Measurements from ENCODE around the gene PAQR8. TPM values are rescaled to one million over a fixed set of nuclear protein-coding genes. Genes with fewer than 3 reads are reported as not detected.

The PAQR8 gene, protein sequence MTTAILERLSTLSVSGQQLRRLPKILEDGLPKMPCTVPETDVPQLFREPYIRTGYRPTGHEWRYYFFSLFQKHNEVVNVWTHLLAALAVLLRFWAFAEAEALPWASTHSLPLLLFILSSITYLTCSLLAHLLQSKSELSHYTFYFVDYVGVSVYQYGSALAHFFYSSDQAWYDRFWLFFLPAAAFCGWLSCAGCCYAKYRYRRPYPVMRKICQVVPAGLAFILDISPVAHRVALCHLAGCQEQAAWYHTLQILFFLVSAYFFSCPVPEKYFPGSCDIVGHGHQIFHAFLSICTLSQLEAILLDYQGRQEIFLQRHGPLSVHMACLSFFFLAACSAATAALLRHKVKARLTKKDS
- 3.8 and 4.7 TPM in 2 replicates for total RNA-seq

DNA sequence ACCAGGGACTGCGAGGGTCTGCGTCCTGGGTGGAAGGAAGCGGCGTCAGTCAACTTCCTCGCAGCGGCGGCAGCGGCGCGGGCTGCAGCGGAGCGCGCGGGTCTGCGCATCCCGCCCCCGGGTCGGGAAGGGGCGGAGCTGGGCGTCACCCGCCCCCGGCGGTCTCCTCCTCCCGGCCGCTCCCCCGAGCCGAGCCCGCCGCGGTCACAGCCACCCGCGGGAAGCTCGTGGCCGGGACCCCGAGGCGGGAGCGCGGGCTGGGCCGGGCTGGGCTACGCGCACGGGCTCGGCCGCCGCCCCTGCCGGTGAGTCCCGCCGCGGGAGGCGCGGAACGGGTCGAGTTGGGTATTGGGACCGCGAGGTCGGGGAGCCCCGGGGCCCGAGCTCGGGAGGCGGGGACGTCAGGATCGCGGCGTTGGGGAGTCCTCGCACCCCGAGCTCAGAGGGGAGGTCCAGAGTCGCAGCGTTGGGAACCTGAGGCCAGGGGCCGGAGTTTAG, at the start of gene PAQR8:
Gene PAQR8 (plus strand): TSS at position 207 of the 498 bp plus-strand sequence. CDS start 41,063 bp downstream, outside the sequence.

DNA sequence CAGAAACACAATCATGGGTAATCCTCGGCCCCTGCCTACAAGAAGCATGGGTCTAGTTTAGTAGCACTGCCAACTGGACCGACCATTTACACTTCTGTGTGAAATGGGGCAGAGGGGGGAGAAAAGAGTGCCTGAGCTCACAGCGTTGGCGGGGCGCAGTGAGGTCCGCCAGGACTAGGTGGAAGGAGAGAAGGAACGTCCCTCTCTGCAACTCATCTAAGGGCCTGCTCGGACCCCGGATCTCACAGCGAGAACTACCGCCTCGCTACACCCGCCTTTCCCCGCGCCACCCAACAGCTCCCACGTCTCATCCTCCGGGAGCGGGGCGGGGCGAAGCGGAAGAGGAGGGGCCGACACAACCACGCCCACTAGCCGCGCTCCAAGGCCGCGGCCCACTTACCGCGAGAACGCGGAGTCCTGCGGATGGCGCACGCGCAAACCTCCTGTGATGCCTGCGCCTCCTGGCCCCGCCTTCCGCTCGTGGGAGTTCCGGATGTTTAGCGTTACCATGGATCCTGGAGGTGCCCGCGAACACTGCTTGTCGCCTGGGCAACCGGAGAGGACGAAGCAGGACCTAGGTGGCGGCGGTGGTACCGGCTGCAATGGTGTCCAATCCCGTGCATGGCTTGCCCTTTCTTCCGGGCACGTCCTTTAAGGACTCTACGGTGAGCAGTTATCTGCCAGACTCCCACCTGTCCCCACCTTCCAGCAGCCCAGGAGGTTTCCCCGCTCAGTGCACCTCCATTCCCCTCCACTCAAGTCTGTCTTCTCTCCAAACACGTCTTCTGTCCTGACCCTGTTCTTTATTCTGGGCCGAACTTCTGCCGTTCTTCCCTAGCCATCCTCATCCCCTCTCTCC, 58.1 kb downstream of the PAQR8 start, which contains the start of gene EFHC1:
Gene EFHC1 (plus strand): TSS at position 534 of the 859 bp plus-strand sequence. CDS start 69 bp downstream, at position 603.

Other genes with a start within 250 kb of the PAQR8 start
- not detected in 2 replicates for gene IL17A, start 175.8 kb upstream of the PAQR8 start, total RNA-seq
- gene IL17F, start 117.7 kb upstream of the PAQR8 start, total RNA-seq, result not detected in 2 replicates
- 17.0 and 20.7 TPM in 2 replicates for gene MCM3, start 77.4 kb upstream of the PAQR8 start, total RNA-seq
- 28.3 and 38.9 TPM in 2 replicates for gene EFHC1, start 58.2 kb downstream of the PAQR8 start, total RNA-seq
- 125 and 132 TPM in 2 replicates for gene TRAM2, start 214.9 kb downstream of the PAQR8 start, total RNA-seq